PFSK-1 (cell line): Measurements from ENCODE around the gene MEPCE.

ENCODE experiments used
- FOXP2 ChIP-seq: optimal IDR thresholded peaks from 2 replicates; pipeline ENCODE3; 2011; ENCODE audit warnings: borderline replicate concordance, control low read depth, inconsistent platforms; ENCODE audit not compliant: insufficient read depth; ENCODE audit errors: extremely low read length, extremely low read depth
- POLR2AphosphoS5 ChIP-seq: IDR thresholded peaks from 2 replicates; pipeline ENCODE4 v1.6.1; 2012; ENCODE audit warnings: low read depth, mild to moderate bottlenecking, control low read depth, low read length, moderate library complexity
- REST ChIP-seq, 2 experiments: IDR thresholded peaks; 2 replicates each; pipeline versions ENCODE4 v1.6.1 to v1.8.0; 2011 to 2012; ENCODE audit warnings: low read depth in 2 of 2, low read length in 2 of 2, control low read depth in 1 of 2, inconsistent platforms in 1 of 2, mild to moderate bottlenecking in 1 of 2, moderate library complexity in 1 of 2; ENCODE audit not compliant: insufficient read depth in 1 of 2
- TAF1 ChIP-seq: IDR thresholded peaks from 2 replicates; pipeline ENCODE4 v1.6.1; 2012; ENCODE audit warnings: low read length, control low read depth, borderline replicate concordance; ENCODE audit not compliant: insufficient read depth

DNA sequence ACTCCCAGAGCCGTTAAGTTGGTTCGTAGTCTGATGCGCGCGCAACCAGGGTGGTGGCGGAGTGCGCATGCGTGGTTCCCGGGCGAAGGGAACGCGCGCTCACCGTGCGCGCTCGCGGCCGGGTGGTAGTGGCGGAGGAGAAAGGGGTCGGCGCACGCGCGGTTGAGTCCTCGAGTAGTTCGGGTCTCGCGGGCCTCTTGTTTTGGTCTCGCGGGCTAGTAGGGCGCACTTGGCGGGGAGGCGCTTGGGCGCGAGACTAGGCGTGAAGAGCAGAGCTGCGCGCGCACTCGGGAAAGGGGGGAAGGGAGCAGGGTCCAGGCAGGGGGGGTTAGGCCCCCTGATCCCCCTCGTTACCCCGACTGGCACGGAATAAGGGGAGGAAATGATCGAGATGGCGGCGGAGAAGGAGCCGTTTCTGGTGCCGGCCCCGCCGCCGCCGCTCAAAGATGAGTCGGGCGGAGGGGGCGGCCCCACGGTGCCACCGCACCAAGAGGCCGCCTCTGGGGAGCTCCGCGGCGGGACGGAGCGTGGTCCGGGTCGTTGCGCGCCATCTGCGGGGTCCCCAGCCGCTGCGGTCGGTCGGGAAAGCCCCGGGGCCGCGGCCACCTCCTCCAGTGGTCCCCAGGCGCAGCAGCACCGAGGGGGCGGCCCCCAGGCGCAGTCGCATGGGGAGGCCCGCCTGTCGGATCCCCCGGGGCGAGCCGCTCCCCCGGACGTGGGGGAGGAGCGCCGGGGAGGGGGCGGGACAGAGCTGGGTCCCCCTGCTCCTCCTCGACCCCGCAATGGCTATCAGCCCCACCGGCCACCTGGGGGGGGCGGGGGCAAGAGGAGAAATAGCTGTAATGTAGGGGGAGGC, at the start of gene MEPCE:
- TF ChIP-seq REST (IDR thresholded peaks at IDR 0.05; ENCODE audit: insufficient read depth in 1 of 2, low read depth in 2 of 2, low read length in 2 of 2) (no peak), TAF1 (no peak), POLR2AphosphoS5 (no peak; the same call in 1 of the 2 replicates), FOXP2 (no peak)
